ENCODE data around the gene GUCA2A. TPM values are rescaled to one million over a fixed set of nuclear protein-coding genes. Genes with fewer than 3 reads are reported as not detected.

Gene GUCA2A
- total RNA-seq, 1 donor from 2014 or later: not detected

DNA sequence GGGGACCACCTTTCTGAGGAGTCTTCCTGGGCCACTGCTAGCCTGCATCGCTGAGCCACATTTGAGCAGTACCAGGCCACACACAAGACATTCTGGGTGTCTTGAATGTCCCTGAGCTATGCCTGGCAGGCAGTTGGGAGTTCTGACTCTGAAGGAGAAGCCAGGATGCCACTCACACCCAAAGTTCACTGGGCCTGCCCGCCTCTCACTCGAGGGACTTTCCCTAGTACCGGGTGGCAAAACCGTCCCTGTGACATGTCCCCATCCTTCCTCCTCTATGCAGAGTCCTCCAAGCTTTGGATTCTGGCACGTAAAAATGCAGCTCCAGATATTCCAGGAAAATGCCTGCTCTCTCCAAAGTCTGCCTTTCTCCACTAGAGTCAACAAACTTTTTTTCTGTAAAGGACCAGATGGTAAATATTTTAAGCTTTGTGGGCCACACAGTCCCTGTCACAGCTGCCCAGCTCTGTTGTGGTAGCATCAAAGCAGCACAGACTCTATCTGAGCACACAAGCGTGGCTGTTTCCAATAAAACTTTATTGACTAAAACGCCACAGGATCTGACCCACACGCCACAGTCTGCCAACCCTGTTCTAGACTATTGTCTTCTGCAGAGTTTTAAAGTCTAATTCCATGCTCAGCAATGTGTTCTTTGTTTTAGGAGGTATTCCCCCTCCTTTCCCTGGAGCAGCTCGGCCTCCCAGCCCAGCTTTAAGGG lies 30.6 kb downstream of the GUCA2A start:
- no peak for DNase-seq (ENCODE audit: low spot score)

DNA sequence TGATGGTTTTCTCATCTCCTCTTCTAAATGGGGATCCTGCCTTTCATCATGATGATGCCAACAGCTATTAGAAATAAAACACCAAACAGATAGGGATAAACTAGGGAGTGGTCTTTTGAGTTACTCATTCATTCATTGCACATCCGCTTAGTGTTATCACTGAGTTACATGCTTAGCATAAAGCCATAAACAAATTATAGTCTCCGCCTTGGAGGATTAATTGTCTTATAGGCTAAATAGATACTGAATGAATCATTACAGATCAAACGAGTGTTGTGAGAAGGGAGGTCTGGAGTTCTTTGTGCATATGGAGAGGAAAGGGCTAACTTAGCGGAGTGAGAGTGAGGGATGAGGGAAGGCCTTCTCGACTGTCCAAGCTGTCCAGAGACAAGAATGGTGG lies 31.2 kb downstream of the GUCA2A start:
- DNase-seq (ENCODE audit: low spot score): peak; percentile 88

DNA sequence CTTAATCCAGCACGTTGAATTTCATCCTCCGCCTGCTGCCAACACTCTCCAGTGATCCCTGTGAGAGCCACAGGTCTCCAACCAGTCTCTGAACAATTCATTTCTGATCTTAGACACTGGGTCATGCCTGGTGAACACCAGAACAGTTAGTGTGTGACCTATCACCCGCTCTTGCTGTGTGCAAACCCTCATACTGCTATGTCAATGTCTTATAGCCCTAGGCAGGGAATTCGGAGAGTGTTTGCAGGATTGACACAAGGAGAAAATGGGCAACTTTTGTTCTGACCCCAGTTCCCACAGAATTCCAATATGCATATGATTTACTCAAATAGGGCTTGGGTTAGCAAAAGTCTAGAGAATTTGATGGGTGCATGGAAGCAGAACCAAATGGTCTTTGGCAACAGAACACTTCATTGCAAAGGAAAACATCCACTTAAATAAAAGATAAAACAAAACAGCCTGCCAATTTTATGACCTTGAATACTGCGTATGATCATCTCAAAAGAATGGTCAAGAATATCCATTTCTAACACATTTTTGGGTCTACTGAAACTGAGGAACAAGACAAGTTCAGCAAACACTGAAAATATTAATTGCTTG lies 34.4 kb downstream of the GUCA2A start:
- DNase-seq (ENCODE audit: low spot score): no peak

DNA sequence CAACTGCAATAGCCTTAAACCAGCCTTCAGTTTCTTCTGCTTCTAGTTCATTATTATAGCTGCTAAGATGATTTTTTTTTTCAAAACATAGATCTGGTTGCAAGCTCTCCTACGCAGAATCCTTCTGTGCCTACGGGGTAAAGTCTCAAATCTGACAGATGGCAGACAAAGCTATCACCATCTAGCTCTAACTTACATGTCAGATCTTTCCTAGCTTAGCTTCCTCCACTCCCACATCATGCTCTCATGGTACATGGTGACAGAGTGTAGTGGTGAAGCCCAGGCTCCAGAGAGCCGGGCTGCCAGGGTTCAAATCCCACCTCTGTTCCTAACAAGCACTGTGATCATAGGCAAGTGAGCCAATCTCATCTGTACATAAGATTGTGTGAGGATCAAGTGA lies 35.6 kb downstream of the GUCA2A start:
- no peak for DNase-seq (ENCODE audit: low spot score)

DNA sequence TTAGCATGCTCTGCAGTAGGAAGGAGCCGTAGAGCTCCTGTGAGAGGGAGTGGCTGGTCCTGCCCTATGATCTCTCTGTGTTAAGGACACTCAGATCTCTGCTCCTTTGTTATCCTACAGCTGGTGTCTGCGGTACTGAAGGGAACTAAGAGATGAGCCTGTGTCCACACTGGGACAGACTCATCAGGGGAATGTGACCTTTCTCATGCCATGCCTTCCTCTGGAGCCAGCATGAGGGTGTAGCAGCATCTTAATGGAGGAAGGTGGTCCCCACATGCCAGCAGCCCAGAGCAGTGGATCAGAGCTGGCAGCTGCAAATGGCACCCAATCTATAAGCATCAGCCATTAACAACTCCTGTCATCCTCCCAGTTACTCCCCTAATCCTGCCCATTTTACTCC lies 36.0 kb downstream of the GUCA2A start:
- no peak for DNase-seq (ENCODE audit: low spot score)

DNA sequence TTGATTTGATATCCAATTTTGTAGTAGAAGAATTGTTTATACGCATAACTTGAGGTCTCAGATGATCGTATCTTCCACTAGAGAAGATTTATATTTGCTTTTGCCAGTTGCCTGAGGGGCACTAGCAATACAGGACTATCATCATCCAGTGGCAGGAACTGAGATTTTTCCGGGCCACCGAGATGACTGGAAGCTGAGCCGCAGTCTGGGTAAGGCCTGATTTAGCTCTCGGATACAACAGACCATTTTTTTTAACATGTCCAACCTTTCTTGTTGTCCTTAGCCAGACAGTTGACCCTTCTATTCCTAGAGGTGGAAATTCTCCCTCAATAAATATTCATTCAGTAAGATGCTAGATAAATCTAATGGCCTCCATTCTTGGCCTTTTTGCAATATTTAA lies 36.8 kb downstream of the GUCA2A start:
- no peak for DNase-seq (ENCODE audit: low spot score)

DNA sequence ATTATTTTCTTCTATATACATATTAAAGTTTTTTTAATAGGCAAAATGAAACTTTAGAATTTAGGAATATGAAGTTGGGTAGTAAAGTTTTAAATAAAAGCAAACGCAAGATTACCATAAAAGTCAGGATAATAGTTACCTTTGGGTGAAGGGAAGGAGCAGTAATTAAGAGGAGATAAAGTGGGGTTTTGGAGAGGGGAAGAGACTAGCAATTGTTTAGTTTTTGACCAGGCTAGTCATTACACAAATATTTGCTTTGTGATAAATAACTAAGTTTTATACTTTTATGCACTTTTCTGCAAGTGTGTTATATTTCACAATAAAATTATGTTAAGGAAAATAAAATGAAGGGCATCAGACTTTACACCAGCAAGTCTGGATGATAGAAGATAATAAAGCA lies 39.0 kb downstream of the GUCA2A start:
- no peak for DNase-seq (ENCODE audit: low spot score)

DNA sequence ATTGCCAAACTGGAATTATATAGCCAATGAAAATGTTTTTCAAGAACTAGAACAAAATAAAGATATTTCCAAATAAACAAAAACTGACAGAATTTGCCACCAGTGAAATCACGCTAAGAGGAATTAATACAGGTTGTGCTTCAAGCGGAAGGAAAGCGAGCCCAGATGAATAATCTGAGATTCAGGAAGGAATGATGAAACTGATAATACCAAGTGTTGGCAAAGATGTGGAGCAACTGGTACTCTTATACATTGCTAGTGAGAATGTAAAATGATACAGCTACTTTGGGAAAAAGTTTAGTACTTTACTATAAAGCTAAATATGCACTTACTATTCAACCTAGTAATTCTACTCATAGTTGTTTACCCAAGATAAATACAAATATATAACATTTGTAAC lies 42.1 kb downstream of the GUCA2A start:
- DNase-seq (ENCODE audit: low spot score): no peak

DNA sequence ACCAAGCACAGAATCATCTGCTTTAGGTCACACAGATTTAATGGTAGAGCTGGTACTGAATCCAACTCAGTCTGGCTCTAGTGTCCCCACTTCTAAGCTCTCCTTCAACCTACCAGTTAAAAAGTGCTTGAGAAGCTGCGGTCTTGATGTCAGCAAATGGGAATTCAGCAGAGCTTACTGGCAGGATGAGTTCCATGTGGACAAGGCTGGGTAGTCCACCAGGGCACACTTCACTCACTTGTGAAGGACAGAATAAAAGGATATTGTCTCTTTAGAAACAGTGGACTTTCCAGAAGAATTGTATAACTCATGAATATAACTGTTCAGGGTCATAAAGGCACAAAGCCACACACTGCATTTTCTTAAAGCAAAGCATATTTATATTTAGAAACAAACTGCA lies 46.4 kb downstream of the GUCA2A start:
- DNase-seq (ENCODE audit: low spot score): no peak

DNA sequence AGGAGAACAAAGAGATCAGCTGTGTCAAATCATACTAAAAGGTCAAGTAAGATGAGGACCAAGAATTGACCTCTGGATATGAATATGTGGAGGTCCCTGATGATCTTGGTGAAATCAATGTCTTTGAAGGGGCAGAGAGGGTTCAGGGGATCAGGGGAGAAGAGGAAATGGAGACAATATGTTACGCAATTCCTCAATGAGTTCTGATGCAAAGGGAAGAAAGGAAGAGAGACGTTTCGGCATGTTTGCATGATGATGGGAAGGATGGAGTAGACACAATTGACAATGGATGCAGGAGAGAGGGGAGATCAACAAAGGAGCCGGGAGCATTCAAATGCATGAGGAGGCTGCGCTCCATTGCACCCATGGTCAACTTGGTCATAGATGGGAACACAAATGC lies 47.3 kb downstream of the GUCA2A start:
- DNase-seq (ENCODE audit: low spot score): no peak

DNA sequence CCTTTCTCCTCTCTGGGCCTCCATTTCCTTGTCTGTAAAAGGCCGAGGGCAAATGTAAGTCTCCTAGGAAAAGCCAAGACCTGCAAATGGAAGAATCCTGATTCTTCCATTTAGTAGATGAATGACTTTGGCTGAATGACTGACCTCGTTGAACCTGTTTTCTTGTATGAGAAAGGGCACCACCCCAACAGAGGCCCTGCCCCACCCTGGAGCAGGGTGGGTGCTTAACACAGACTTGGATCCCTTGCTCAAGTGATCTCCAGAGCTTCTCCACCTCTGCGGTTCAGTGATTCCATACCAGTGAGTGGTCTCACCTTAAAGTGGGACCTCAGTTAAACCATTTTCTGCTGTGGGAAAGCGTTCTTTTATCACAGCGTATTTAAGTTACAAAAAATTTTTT lies 50.3 kb downstream of the GUCA2A start:
- DNase-seq (ENCODE audit: low spot score): no peak

Other genes starting within 250 kb of the GUCA2A start
- gene HIVEP3, start 245.8 kb downstream of the GUCA2A start, total RNA-seq (ENCODE audit: insufficient read depth, low replicate concordance): 1.7 TPM
- not detected for gene GUCA2B, start 11.3 kb downstream of the GUCA2A start, total RNA-seq (ENCODE audit: insufficient read depth, low replicate concordance)
- 29.4 TPM for gene FOXJ3, start 170.5 kb upstream of the GUCA2A start, total RNA-seq (ENCODE audit: insufficient read depth, low replicate concordance)
- gene RIMKLA, start 216.0 kb upstream of the GUCA2A start, total RNA-seq (ENCODE audit: insufficient read depth, low replicate concordance): 4.8 TPM

All from umbilical cord (tissue), 2 donors.